ENCODE results near the gene OR7A10. TPM values are rescaled to one million over a fixed set of nuclear protein-coding genes. Genes with fewer than 3 reads are reported as not detected.

OR7A10 gene
- total RNA-seq, 5 donors from 2014 or later (not counting 1 experiment from before 2014, with no cell fraction given): not detected

DNA sequence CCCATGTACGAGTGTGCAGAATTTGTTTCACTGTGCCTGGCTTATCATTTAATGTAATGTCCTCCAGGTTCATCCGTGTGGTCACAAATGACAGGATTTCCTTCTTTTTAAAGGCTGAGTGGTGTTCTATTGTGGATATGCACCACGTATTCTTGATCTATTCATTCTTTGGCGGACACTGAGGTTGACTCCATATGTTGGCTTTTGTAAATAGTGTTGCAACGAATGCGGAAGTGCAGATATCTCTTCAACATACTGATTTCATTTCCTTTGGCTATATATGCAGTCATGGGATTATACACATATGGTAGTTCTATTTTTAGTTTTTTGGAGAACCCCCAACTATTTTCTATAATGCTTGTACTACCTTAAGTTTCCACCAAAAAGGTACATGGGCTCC is 26.8 kb downstream of the OR7A10 start:
- H3K27ac Mint-ChIP-seq: no peak overlapping the region
- Histone ChIP-seq H3K27ac (ENCODE audit: low read length) (no peak overlapping the region), H3K36me3 (ENCODE audit: control insufficient read depth in 2 of 2, extremely low read depth in 1 of 2, insufficient read depth in 1 of 2, low read length in 1 of 2) (no peaks in the 10 kb centered on the region), H3K4me3 (ENCODE audit: control insufficient read depth in 1 of 2, extremely low read depth in 1 of 2, low read length in 1 of 2) (no peak overlapping the region), H3K4me1 (ENCODE audit: control insufficient read depth in 1 of 2, extremely low read depth in 1 of 2, insufficient read depth in 2 of 2, low read length in 2 of 2) (no peaks in the 10 kb centered on the region), H3K27me3 (replicated peaks in 1 of 2; ENCODE audit: control insufficient read depth in 2 of 2, extremely low read depth in 1 of 2, insufficient read depth in 2 of 2, low read length in 1 of 2) (peaks cover 0 to 13% of the 10 kb centered on the region in 2 experiments), H3K9me3 (no peaks in the 10 kb centered on the region)
- H3K36me3 Mint-ChIP-seq: no peaks in the 10 kb centered on the region
- H3K27me3 Mint-ChIP-seq: peaks cover 47 to 53% of the 10 kb centered on the region in 2 donors
- WGBS (ENCODE audit: insufficient coverage): 80% methylated on average over 1 of the region's 6 CpGs
- no peaks in the 10 kb centered on the region for H3K4me1 Mint-ChIP-seq
- CTCF ChIA-PET: no interaction called here
- no peak for ATAC-seq (replicated peaks in 1 of 4)
- peaks cover 0 to 8% (median 0%) of the 10 kb centered on the region in 3 donors for H3K9me3 Mint-ChIP-seq
- POLR2A ChIA-PET: no interaction called here
- no peak for DNase-seq
- H3K4me3 Mint-ChIP-seq: no peak overlapping the region

DNA sequence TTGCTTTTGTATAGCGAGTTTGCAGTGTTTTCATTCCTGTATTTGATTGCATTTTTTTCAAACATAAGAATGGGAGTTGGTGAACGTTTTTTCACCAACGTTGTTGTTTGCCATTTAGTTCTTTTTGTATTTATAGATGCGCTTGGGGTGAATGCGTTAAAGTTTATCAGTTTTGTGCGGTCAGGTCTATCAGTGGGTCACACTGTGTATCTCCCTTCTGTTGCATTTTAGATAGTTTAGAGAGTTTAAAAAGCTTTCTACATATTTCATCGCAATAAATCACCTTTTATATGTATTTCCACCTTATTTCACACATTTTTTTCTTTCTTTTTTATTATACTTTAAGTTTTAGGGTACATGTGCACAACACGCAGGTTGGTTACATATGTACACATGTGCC is 30.1 kb downstream of the OR7A10 start:
- POLR2A ChIA-PET: no interaction called here
- H3K9me3 ChIP-seq: no peaks in the 10 kb centered on the region
- H3K36me3 ChIP-seq (ENCODE audit: control insufficient read depth in 2 of 2, extremely low read depth in 1 of 2, insufficient read depth in 1 of 2, low read length in 1 of 2): no peaks in the 10 kb centered on the region
- no peak overlapping the region for H3K27ac ChIP-seq (ENCODE audit: low read length)
- DNase-seq (no peak), ATAC-seq (replicated peaks in 1 of 4) (no peak)
- H3K27me3 Mint-ChIP-seq: peaks cover 16 to 22% of the 10 kb centered on the region in 2 donors
- no peak overlapping the region for H3K4me3 ChIP-seq (ENCODE audit: control insufficient read depth in 1 of 2, extremely low read depth in 1 of 2, low read length in 1 of 2)
- H3K9me3 Mint-ChIP-seq: peaks cover 0 to 3% (median 0%) of the 10 kb centered on the region in 3 donors
- H3K4me3 Mint-ChIP-seq: no peak overlapping the region
- H3K36me3 Mint-ChIP-seq: no peaks in the 10 kb centered on the region
- H3K4me1 Mint-ChIP-seq: no peaks in the 10 kb centered on the region
- no peaks in the 10 kb centered on the region for H3K4me1 ChIP-seq (ENCODE audit: control insufficient read depth in 1 of 2, extremely low read depth in 1 of 2, insufficient read depth in 2 of 2, low read length in 2 of 2)
- CTCF ChIA-PET: no interaction called here
- WGBS (ENCODE audit: insufficient coverage): 48% methylated on average over 2 of the region's 8 CpGs
- peaks cover 0 to 8% of the 10 kb centered on the region in 2 experiments for H3K27me3 ChIP-seq (replicated peaks in 1 of 2; ENCODE audit: control insufficient read depth in 2 of 2, extremely low read depth in 1 of 2, insufficient read depth in 2 of 2, low read length in 1 of 2)
- no peak overlapping the region for H3K27ac Mint-ChIP-seq

DNA sequence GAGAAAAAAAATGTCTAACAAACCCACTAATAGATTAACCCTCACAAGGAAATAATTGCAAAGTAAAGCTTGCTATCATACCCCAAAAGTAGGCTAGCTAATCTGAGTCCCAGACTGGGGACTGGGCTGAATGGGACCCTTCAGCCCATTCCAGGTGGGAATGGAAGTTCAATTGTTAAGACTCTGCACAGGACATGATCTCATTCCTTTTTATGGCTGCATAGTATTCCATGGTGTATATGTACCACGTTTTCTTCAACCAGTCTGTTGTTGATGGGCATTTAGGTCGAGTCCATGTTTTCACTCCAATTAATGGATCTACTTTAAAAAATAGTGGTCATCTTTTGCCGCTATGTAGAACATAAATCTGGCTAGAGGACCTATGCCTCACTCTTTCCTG is 31.7 kb downstream of the OR7A10 start:
- Mint-ChIP-seq H3K27ac (no peak overlapping the region), H3K27me3 (peaks cover 12 to 16% of the 10 kb centered on the region in 2 donors), H3K4me1 (no peaks in the 10 kb centered on the region), H3K4me3 (no peak overlapping the region), H3K36me3 (no peaks in the 10 kb centered on the region), H3K9me3 (peaks cover 0 to 3% (median 0%) of the 10 kb centered on the region in 3 donors)
- ATAC-seq (replicated peaks in 1 of 4) (no peak), DNase-seq (no peak)
- ChIA-PET CTCF (no interaction called here), POLR2A (no interaction called here)
- H3K4me1 ChIP-seq (ENCODE audit: control insufficient read depth in 1 of 2, extremely low read depth in 1 of 2, insufficient read depth in 2 of 2, low read length in 2 of 2): no peaks in the 10 kb centered on the region
- no peak overlapping the region for H3K4me3 ChIP-seq (ENCODE audit: control insufficient read depth in 1 of 2, extremely low read depth in 1 of 2, low read length in 1 of 2)
- WGBS (ENCODE audit: insufficient coverage): 46% methylated on average over 2 of the region's 3 CpGs
- no peaks in the 10 kb centered on the region for H3K9me3 ChIP-seq
- peaks cover 0 to 7% of the 10 kb centered on the region in 2 experiments for H3K27me3 ChIP-seq (replicated peaks in 1 of 2; ENCODE audit: control insufficient read depth in 2 of 2, extremely low read depth in 1 of 2, insufficient read depth in 2 of 2, low read length in 1 of 2)
- H3K27ac ChIP-seq (ENCODE audit: low read length): no peak overlapping the region
- no peaks in the 10 kb centered on the region for H3K36me3 ChIP-seq (ENCODE audit: control insufficient read depth in 2 of 2, extremely low read depth in 1 of 2, insufficient read depth in 1 of 2, low read length in 1 of 2)

DNA sequence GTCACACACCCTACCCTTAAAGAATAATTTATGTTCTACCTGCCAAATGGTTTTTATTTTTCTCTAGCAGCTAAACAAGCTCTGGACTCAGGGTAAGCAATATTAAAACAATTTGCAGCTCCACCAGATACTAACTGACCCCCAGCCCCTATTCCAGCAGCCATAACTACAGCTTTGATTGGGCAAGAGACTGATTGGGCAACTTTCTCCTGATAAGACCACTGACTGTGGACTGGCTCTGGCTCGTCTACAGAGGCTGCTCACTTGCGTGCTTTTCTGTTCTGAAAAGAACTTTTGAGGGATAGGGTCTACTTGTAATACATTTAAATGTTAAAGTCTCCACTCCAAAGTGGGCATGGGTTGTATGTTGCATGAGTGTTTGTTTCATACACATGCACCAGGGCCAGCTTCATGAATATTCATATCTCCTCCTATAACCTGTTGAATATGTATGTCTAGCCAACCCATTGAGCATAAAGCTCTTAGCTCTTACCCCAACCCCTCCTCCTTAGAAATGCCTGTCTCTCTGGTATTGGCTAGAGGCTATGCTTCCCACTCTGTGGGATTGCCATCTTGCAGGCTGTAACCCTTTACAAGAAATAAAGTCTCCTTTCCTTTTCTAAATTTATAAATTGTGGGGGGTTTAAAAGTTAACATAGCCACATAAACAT is 33.6 kb downstream of the OR7A10 start:
- H3K27me3 ChIP-seq (replicated peaks in 1 of 2; ENCODE audit: control insufficient read depth in 2 of 2, extremely low read depth in 1 of 2, insufficient read depth in 2 of 2, low read length in 1 of 2): peaks cover 0 to 7% of the 10 kb centered on the region in 2 experiments
- no peak overlapping the region for H3K27ac Mint-ChIP-seq
- POLR2A ChIA-PET: no interaction called here
- H3K4me1 ChIP-seq (ENCODE audit: control insufficient read depth in 1 of 2, extremely low read depth in 1 of 2, insufficient read depth in 2 of 2, low read length in 2 of 2): no peaks in the 10 kb centered on the region
- peaks cover 0 to 3% (median 0%) of the 10 kb centered on the region in 3 donors for H3K9me3 Mint-ChIP-seq
- CTCF ChIA-PET: no interaction called here
- no peaks in the 10 kb centered on the region for H3K36me3 Mint-ChIP-seq
- no peak overlapping the region for H3K4me3 Mint-ChIP-seq
- no peaks in the 10 kb centered on the region for H3K9me3 ChIP-seq
- no CpG with 5 or more reads among the region's 2 CpGs for WGBS (ENCODE audit: insufficient coverage)
- no peaks in the 10 kb centered on the region for H3K4me1 Mint-ChIP-seq
- ATAC-seq (replicated peaks in 1 of 4) (no peak), DNase-seq (no peak)
- no peak overlapping the region for H3K27ac ChIP-seq (ENCODE audit: low read length)
- H3K36me3 ChIP-seq (ENCODE audit: control insufficient read depth in 2 of 2, extremely low read depth in 1 of 2, insufficient read depth in 1 of 2, low read length in 1 of 2): no peaks in the 10 kb centered on the region
- H3K27me3 Mint-ChIP-seq: peaks cover 6% of the 10 kb centered on the region in 2 donors
- H3K4me3 ChIP-seq (ENCODE audit: control insufficient read depth in 1 of 2, extremely low read depth in 1 of 2, low read length in 1 of 2): no peak overlapping the region

DNA sequence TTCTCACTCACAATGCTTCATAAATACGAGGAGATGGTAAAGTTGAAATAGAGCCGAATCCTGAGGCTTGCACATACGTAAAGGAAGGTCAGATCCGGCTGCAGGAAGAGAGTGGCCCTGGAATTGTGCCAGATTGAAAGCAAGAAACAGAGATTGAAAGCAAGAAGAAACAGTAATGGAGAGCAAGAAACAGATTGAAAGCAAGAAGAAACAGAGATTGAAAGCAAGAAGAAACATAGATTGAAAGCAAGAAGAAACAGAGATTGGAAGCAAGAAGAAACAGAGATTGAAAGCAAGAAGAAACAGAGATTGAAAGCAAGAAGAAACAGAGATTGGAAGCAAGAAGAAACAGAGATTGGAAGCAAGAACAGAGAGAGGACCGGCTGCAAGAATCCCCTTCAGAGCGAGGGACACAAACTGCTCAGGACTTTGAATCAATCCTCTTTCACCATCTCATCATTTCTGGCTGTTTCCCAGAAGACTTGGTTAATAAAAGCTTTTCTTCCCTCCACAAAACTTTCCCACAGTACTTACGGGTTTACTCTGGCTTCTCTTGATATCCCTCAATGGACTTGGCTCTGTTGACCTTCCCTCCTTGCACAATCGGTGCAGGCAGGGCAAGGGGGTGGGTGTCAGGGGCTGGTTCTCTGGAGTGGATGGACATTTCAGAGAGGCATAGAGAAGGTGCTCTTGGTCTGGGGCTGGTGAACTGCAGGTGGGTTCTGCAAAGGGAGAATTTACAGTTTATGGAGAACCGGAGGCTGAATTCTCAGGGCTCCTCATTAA is 39.3 kb downstream of the OR7A10 start:
- no peaks in the 10 kb centered on the region for H3K9me3 Mint-ChIP-seq
- H3K4me1 ChIP-seq (ENCODE audit: control insufficient read depth in 1 of 2, extremely low read depth in 1 of 2, insufficient read depth in 2 of 2, low read length in 2 of 2): no peaks in the 10 kb centered on the region
- peaks cover 7 to 11% of the 10 kb centered on the region in 2 donors for H3K27me3 Mint-ChIP-seq
- H3K9me3 ChIP-seq: no peaks in the 10 kb centered on the region
- WGBS (ENCODE audit: insufficient coverage): 57% methylated on average over 5 of the region's 9 CpGs
- DNase-seq (no peak), ATAC-seq (replicated peaks in 1 of 4) (no peak)
- ChIA-PET POLR2A (no interaction called here), CTCF (no interaction called here)
- no peak overlapping the region for H3K27ac ChIP-seq (ENCODE audit: low read length)
- no peaks in the 10 kb centered on the region for H3K36me3 ChIP-seq (ENCODE audit: control insufficient read depth in 2 of 2, extremely low read depth in 1 of 2, insufficient read depth in 1 of 2, low read length in 1 of 2)
- no peaks in the 10 kb centered on the region for H3K4me1 Mint-ChIP-seq
- no peak overlapping the region for H3K4me3 Mint-ChIP-seq
- peaks cover 0 to 3% of the 10 kb centered on the region in 2 experiments for H3K27me3 ChIP-seq (replicated peaks in 1 of 2; ENCODE audit: control insufficient read depth in 2 of 2, extremely low read depth in 1 of 2, insufficient read depth in 2 of 2, low read length in 1 of 2)
- no peaks in the 10 kb centered on the region for H3K36me3 Mint-ChIP-seq
- H3K4me3 ChIP-seq (ENCODE audit: control insufficient read depth in 1 of 2, extremely low read depth in 1 of 2, low read length in 1 of 2): no peak overlapping the region
- H3K27ac Mint-ChIP-seq: no peak overlapping the region

DNA sequence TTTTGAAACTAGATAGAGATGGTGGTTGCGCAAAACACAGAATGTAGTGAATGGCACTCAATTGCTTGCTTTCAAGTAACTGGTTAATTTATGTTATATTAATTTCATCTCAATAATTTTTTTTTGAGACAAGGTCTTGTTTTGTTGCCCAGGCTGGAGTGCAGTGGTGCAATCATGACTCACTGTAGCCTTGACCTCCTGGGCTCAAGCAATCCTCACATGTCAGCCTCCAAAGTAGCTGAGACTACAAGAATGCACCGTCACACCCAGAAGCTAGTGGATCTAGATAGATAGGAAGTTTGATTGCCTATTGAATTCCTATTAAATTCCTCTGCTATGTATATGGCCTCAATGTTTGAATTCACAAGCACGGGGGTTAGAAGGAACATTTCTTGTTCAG is 44.0 kb downstream of the OR7A10 start:
- H3K9me3 ChIP-seq: no peaks in the 10 kb centered on the region
- Mint-ChIP-seq H3K27me3 (peaks cover 15 to 24% of the 10 kb centered on the region in 2 donors), H3K9me3 (no peaks in the 10 kb centered on the region), H3K4me1 (no peaks in the 10 kb centered on the region), H3K36me3 (no peaks in the 10 kb centered on the region), H3K4me3 (no peak overlapping the region), H3K27ac (no peak overlapping the region)
- WGBS (ENCODE audit: insufficient coverage): no CpG with 5 or more reads among the region's 3 CpGs
- ATAC-seq (replicated peaks in 1 of 4) (no peak), DNase-seq (no peak)
- no peaks in the 10 kb centered on the region for H3K4me1 ChIP-seq (ENCODE audit: control insufficient read depth in 1 of 2, extremely low read depth in 1 of 2, insufficient read depth in 2 of 2, low read length in 2 of 2)
- H3K36me3 ChIP-seq (ENCODE audit: control insufficient read depth in 2 of 2, extremely low read depth in 1 of 2, insufficient read depth in 1 of 2, low read length in 1 of 2): no peaks in the 10 kb centered on the region
- peaks cover 0 to 3% of the 10 kb centered on the region in 2 experiments for H3K27me3 ChIP-seq (replicated peaks in 1 of 2; ENCODE audit: control insufficient read depth in 2 of 2, extremely low read depth in 1 of 2, insufficient read depth in 2 of 2, low read length in 1 of 2)
- H3K4me3 ChIP-seq (ENCODE audit: control insufficient read depth in 1 of 2, extremely low read depth in 1 of 2, low read length in 1 of 2): no peak overlapping the region
- no peak overlapping the region for H3K27ac ChIP-seq (ENCODE audit: low read length)
- ChIA-PET CTCF (no interaction called here), POLR2A (no interaction called here)
